NB4 (cell line): ENCODE results near the gene SERPINB6.

Experiments
- CTCF ChIP-seq: IDR thresholded peaks from one replicate; pipeline ENCODE4 v1.5.1; 2012; ENCODE audit warnings: low read depth, low read length
- POLR2A ChIP-seq: IDR thresholded peaks from 2 replicates; pipeline ENCODE4 v1.6.1; 2011; ENCODE audit warnings: mild to moderate bottlenecking; ENCODE audit not compliant: insufficient read length; ENCODE audit errors: extremely low read depth

DNA sequence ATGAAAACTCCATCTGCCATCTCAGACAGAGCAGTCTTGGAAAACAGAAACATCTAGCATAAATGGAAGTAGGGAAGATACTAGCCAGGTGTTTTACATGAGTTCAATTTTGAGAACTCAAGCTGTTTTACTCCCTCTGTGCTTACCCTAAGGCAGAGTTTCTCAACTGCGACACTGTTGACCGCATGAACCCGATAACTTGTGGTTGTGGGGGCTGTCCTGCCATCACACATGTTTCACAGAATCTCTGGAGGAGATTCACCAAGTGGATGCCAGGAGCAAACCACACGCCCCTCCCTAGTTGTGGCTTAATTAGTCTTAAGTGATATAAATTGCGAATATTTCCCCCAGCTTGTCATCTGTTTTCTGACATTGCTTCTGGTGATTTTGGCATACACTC, 2.3 kb upstream of the SERPINB6 start:
- TF ChIP-seq POLR2A, result no peak
- no peak for TF ChIP-seq CTCF
